Tibial artery (tissue), 4 donors: ENCODE results near the gene KRCC1.

Source experiments
- DNase-seq, 2 donors: peaks; one replicate each; pipeline ENCODE4 v3.0.0-alpha.2; 2019
- H3K27ac ChIP-seq, 2 donors: fragments of 200-600 bp; sonication (generic) in 1 of 2; 1 replicate in 1 of 2; 2 replicates in 1 of 2; pipeline ENCODE4 v1.5.1; 2018 to 2019; ENCODE audit warnings: mild to moderate bottlenecking in 1 of 2
- H3K27me3 ChIP-seq, 2 donors: fragments of 200-600 bp; sonication (generic) in 1 of 2; one replicate each; pipeline versions ENCODE4 v1.5.1 to v1.6.0; 2016 to 2019
- H3K36me3 ChIP-seq, 3 donors: fragments of 200-600 bp; sonication (generic) in 2 of 3; one replicate each; pipeline ENCODE4 v1.5.1; 2016 to 2019; ENCODE audit warnings: mild to moderate bottlenecking in 2 of 3
- H3K4me1 ChIP-seq, 4 donors: fragments of 200-600 bp; sonication (generic) in 2 of 4; 1 replicate in 3 of 4; 2 replicates in 1 of 4; pipeline ENCODE4 v1.5.1; 2016 to 2019
- H3K4me3 ChIP-seq, 2 donors: fragments of 200-600 bp; sonication (generic) in 1 of 2; 1 replicate in 1 of 2; 2 replicates in 1 of 2; pipeline ENCODE4 v1.5.1; 2018 to 2019; ENCODE audit warnings: mild to moderate bottlenecking in 2 of 2
- H3K9me3 ChIP-seq, 3 donors: fragments of 200-600 bp; sonication (generic) in 1 of 3; one replicate each; pipeline ENCODE4 v1.5.1; 2016 to 2019
- CTCF ChIP-seq, 2 experiments: fragments of 200-600 bp in 1 of 2; fragments of 450-650 bp in 1 of 2; IDR thresholded peaks; one replicate each; pipeline ENCODE4 v1.5.1; 2017 to 2019; ENCODE audit warnings: antibody characterized with exemption in 2 of 2, mild to moderate bottlenecking in 1 of 2, moderate library complexity in 1 of 2
- intact Hi-C: fragments of 100-400 bp; cut with DNase I; formaldehyde crosslinking; loops from one replicate; pipeline ENCODE4 v1.15.0; 2023; ENCODE audit warnings: low total_unique reads

The KRCC1 gene

GRCh38 chr2:88016960-88017779 lies 38.4 kb downstream of the KRCC1 start:
- TF ChIP-seq CTCF (IDR thresholded peaks at IDR 0.05) = no peak
- Histone ChIP-seq H3K4me1 (peaks cover 0 to 3% (median 3%) of the 10 kb centered on the region in 4 donors), H3K4me3 (peak overlapping the region; percentile 47 to 57), H3K27ac (peak overlapping the region; percentile 48 to 66), H3K36me3 (no peaks in the 10 kb centered on the region), H3K27me3 (no peaks in the 10 kb centered on the region), H3K9me3 (no peaks in the 10 kb centered on the region)
- peak in 1 of 2 donors; percentile 34 for DNase-seq
- intact Hi-C loops = loop anchor here (5.0 kb wide), 1 partner anchor 40 kb away; the partner anchor contains the start of gene KRCC1

GRCh38 chr2:88016086-88016959 lies 39.3 kb downstream of the KRCC1 start, which contains the start of gene RNU2-63P:
Gene RNU2-63P, minus strand, starts transcription at chr2:88016547.
- peak; percentile 52 to 82 for DNase-seq
- intact Hi-C loops = loop anchor here (5.0 kb wide), 1 partner anchor 41 kb away; the partner anchor contains the start of gene KRCC1
- Histone ChIP-seq H3K9me3 (no peaks in the 10 kb centered on the region), H3K4me1 (peaks cover 0 to 3% (median 3%) of the 10 kb centered on the region in 4 donors), H3K36me3 (no peaks in the 10 kb centered on the region), H3K27ac (peak within 1 kb of the TSS; percentile 48 to 66), H3K4me3 (peak within 1 kb of the TSS; percentile 47 to 57), H3K27me3 (no peaks in the 10 kb centered on the region)
- TF ChIP-seq CTCF (IDR thresholded peaks at IDR 0.05) = no peak

GRCh38 chr2:88011011-88011410 lies 44.6 kb downstream of the KRCC1 start:
- DNase-seq = no peak
- TF ChIP-seq CTCF (IDR thresholded peaks at IDR 0.05) = no peak

GRCh38 chr2:88010136-88010535 lies 45.4 kb downstream of the KRCC1 start:
- no peak overlapping the region for H3K27ac ChIP-seq
- DNase-seq = no peak

More at GRCh38 chr2:88011011-88011410, 44.6 kb downstream of the KRCC1 start:
- no peaks in the 10 kb centered on the region for H3K36me3 ChIP-seq
- no peaks in the 10 kb centered on the region for H3K4me1 ChIP-seq
- H3K27ac ChIP-seq = no peak overlapping the region
- no peaks in the 10 kb centered on the region for H3K27me3 ChIP-seq
- intact Hi-C loops = no loop called here
- no peak overlapping the region for H3K4me3 ChIP-seq
- no peaks in the 10 kb centered on the region for H3K9me3 ChIP-seq

More at GRCh38 chr2:88010136-88010535, 45.4 kb downstream of the KRCC1 start:
- Histone ChIP-seq H3K27me3 (no peaks in the 10 kb centered on the region), H3K36me3 (no peaks in the 10 kb centered on the region), H3K4me3 (no peak overlapping the region), H3K9me3 (no peaks in the 10 kb centered on the region), H3K4me1 (no peaks in the 10 kb centered on the region)
- no peak for TF ChIP-seq CTCF (IDR thresholded peaks at IDR 0.05)
- intact Hi-C loops = no loop called here
